ENCODE measurements around the gene SLC1A5. TPM values are rescaled to one million over a fixed set of nuclear protein-coding genes. Genes with fewer than 3 reads are reported as not detected.

SLC1A5 gene
- total RNA-seq, 2 donors from 2014 or later: 122 to 214 TPM

GRCh38 chr19:46739290-46739771 lies 49.1 kb downstream of the SLC1A5 start:
- Histone ChIP-seq H3K4me1 (replicated peaks) (no peaks in the 10 kb centered on the region), H3K36me3 (peaks cover 0 to 5% of the 10 kb centered on the region in 2 donors), H3K27ac (peak overlapping the region in 1 of 2 donors; percentile 42), H3K27me3 (replicated peaks; ENCODE audit: insufficient read depth) (no peaks in the 10 kb centered on the region), H3K4me3 (no peak overlapping the region), H3K9me3 (no peaks in the 10 kb centered on the region)
- DNase-seq (ENCODE audit: low spot score): no peak
- 55% methylated on average over 13 of the region's 14 CpGs for WGBS
- intact Hi-C loops (cut with DNase I): no loop called here
- TF ChIP-seq CTCF (IDR thresholded peaks at IDR 0.05) (no peak), POLR2AphosphoS5 (IDR thresholded peaks at IDR 0.05) (no peak), POLR2A (IDR thresholded peaks at IDR 0.05) (no peak)

- no peak overlapping the region for H3K4me3 ChIP-seq
- no peaks in the 10 kb centered on the region for H3K27me3 ChIP-seq (replicated peaks; ENCODE audit: insufficient read depth)
- TF ChIP-seq POLR2AphosphoS5 (IDR thresholded peaks at IDR 0.05) (no peak), CTCF (IDR thresholded peaks at IDR 0.05) (no peak), POLR2A (IDR thresholded peaks at IDR 0.05) (no peak)
- H3K27ac ChIP-seq: no peak overlapping the region
- H3K4me1 ChIP-seq (replicated peaks): no peaks in the 10 kb centered on the region
- WGBS: 82% methylated on average over 19 of the region's 19 CpGs
- intact Hi-C loops (cut with DNase I): no loop called here
- H3K9me3 ChIP-seq: no peaks in the 10 kb centered on the region
- DNase-seq (ENCODE audit: low spot score): no peak
- peaks cover 0 to 11% of the 10 kb centered on the region in 2 donors for H3K36me3 ChIP-seq
Measured at GRCh38 chr19:46737761-46738171, 50.6 kb downstream of the SLC1A5 start.

- no peak for DNase-seq (ENCODE audit: low spot score)
- intact Hi-C loops (cut with DNase I): no loop called here
- Histone ChIP-seq H3K4me3 (no peak overlapping the region), H3K4me1 (replicated peaks) (no peaks in the 10 kb centered on the region), H3K27me3 (replicated peaks; ENCODE audit: insufficient read depth) (no peaks in the 10 kb centered on the region), H3K36me3 (peaks cover 0 to 15% of the 10 kb centered on the region in 2 donors), H3K27ac (no peak overlapping the region), H3K9me3 (no peaks in the 10 kb centered on the region)
- WGBS: 57% methylated on average over 7 of the region's 7 CpGs
- TF ChIP-seq POLR2AphosphoS5 (IDR thresholded peaks at IDR 0.05) (no peak), CTCF (IDR thresholded peaks at IDR 0.05) (no peak), POLR2A (IDR thresholded peaks at IDR 0.05) (no peak)
Measured at GRCh38 chr19:46737298-46737654, 51.1 kb downstream of the SLC1A5 start.

- H3K27me3 ChIP-seq (replicated peaks; ENCODE audit: insufficient read depth): no peaks in the 10 kb centered on the region
- H3K4me3 ChIP-seq: no peak overlapping the region
- WGBS: 59% methylated on average over 22 of the region's 22 CpGs
- peaks cover 0 to 15% of the 10 kb centered on the region in 2 donors for H3K36me3 ChIP-seq
- no peak overlapping the region for H3K27ac ChIP-seq
- no peaks in the 10 kb centered on the region for H3K9me3 ChIP-seq
- intact Hi-C loops (cut with DNase I): no loop called here
- no peak for TF ChIP-seq POLR2A (IDR thresholded peaks at IDR 0.05)
- TF ChIP-seq CTCF (IDR thresholded peaks at IDR 0.05): no peak
- no peak for TF ChIP-seq POLR2AphosphoS5 (IDR thresholded peaks at IDR 0.05)
- DNase-seq (ENCODE audit: low spot score): no peak
- H3K4me1 ChIP-seq (replicated peaks): no peaks in the 10 kb centered on the region
Measured at GRCh38 chr19:46736531-46737297, 51.7 kb downstream of the SLC1A5 start.

All from prostate gland (tissue), 2 donors.